Measurements from ENCODE around the gene KLK3.
"Not testable (repeated sequence)": the region's sequence is repeated elsewhere in the genome, so short reads cannot be mapped to it uniquely, and the experiment has no call there.

KLK3 gene

DNA sequence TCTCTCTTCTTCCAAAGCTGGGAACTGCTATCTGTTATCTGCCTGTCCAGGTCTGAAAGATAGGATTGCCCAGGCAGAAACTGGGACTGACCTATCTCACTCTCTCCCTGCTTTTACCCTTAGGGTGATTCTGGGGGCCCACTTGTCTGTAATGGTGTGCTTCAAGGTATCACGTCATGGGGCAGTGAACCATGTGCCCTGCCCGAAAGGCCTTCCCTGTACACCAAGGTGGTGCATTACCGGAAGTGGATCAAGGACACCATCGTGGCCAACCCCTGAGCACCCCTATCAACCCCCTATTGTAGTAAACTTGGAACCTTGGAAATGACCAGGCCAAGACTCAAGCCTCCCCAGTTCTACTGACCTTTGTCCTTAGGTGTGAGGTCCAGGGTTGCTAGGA, 5.1 kb downstream of the KLK3 start:
- H3K4me3 ChIP-seq (ENCODE audit: low read depth, low read length): no peak overlapping the region

DNA sequence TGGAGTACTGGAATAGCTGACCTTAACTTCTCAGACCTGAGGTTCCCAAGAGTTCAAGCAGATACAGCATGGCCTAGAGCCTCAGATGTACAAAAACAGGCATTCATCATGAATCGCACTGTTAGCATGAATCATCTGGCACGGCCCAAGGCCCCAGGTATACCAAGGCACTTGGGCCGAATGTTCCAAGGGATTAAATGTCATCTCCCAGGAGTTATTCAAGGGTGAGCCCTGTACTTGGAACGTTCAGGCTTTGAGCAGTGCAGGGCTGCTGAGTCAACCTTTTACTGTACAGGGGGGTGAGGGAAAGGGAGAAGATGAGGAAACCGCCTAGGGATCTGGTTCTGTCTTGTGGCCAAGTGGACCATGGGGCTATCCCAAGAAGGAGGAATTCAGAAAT, 6.3 kb downstream of the KLK3 start:
- no peak overlapping the region for H3K4me3 ChIP-seq (ENCODE audit: low read depth, low read length)

DNA sequence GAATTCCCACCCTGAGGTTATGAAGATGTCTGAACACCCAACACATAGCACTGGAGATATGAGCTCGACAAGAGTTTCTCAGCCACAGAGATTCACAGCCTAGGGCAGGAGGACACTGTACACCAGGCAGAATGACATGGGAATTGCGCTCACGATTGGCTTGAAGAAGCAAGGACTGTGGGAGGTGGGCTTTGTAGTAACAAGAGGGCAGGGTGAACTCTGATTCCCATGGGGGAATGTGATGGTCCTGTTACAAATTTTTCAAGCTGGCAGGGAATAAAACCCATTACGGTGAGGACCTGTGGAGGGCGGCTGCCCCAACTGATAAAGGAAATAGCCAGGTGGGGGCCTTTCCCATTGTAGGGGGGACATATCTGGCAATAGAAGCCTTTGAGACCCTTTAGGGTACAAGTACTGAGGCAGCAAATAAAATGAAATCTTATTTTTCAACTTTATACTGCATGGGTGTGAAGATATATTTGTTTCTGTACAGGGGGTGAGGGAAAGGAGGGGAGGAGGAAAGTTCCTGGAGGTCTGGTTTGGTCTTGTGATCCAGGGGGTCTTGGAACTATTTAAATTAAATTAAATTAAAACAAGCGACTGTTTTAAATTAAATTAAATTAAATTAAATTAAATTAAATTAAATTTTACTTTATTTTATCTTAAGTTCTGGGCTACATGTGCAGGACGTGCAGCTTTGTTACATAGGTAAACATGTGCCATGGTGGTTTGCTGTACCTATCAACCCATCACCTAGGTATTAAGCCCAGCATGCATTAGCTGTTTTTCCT, 7.0 kb downstream of the KLK3 start:
- H3K4me3 ChIP-seq (ENCODE audit: low read depth, low read length): no peak overlapping the region

DNA sequence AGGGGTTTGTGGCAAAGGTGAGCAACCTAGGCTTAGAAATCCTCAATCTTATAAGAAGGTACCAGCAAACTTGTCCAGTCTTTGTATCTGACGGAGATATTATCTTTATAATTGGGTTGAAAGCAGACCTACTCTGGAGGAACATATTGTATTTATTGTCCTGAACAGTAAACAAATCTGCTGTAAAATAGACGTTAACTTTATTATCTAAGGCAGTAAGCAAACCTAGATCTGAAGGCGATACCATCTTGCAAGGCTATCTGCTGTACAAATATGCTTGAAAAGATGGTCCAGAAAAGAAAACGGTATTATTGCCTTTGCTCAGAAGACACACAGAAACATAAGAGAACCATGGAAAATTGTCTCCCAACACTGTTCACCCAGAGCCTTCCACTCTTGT, 14.8 kb downstream of the KLK3 start:
- H3K4me3 ChIP-seq (ENCODE audit: low read depth, low read length): no peak overlapping the region

DNA sequence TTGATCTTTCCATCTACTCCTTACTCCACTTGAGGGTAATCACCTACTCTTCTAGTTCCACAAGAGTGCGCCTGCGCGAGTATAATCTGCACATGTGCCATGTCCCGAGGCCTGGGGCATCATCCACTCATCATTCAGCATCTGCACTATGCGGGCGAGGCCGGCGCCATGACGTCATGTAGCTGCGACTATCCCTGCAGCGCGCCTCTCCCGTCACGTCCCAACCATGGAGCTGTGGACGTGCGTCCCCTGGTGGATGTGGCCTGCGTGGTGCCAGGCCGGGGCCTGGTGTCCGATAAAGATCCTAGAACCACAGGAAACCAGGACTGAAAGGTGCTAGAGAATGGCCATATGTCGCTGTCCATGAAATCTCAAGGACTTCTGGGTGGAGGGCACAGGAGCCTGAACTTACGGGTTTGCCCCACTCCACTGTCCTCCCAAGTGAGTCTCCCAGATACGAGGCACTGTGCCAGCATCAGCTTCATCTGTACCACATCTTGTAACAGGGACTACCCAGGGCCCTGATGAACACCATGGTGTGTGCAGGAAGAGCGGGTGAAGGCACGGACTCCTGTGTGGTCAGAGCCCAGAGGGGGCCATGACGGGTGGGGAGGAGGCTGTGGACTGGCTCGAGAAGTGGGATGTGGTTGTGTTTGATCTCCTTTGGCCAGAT, 15.8 kb downstream of the KLK3 start:
- no peak overlapping the region for H3K4me3 ChIP-seq (ENCODE audit: low read depth, low read length)

DNA sequence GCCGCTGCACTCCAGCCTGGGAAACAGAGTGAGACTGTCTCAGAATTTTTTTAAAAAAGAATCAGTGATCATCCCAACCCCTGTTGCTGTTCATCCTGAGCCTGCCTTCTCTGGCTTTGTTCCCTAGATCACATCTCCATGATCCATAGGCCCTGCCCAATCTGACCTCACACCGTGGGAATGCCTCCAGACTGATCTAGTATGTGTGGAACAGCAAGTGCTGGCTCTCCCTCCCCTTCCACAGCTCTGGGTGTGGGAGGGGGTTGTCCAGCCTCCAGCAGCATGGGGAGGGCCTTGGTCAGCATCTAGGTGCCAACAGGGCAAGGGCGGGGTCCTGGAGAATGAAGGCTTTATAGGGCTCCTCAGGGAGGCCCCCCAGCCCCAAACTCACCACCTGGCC, 18.3 kb downstream of the KLK3 start, which contains the start of gene KLK2:
Gene KLK2 (plus strand): TSS at position 384 of the 400 bp plus-strand sequence. CDS start 35 bp downstream, outside the sequence.
- no peak within 1 kb of the TSS for H3K4me3 ChIP-seq (ENCODE audit: low read depth, low read length)

DNA sequence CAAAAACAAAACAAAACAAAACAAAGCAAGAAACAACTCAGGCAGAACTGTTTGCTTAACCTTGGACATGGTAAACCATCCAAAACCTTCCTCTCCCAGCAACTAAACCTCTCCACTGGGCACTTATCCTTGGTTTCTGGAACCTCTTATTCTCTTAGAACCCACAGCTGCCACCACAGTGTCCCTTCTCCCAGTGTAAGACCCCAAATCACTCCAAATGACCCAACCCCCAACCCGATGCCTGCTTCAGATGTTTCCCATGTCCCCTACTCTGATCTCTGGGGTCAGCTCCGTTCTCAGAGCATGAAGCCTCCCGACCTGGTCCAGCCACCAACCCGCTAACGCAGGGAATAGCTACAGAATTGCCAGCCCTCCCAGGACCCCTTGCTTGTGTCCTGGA, 19.5 kb downstream of the KLK3 start:
- H3K4me3 ChIP-seq (ENCODE audit: low read depth, low read length): no peak overlapping the region

DNA sequence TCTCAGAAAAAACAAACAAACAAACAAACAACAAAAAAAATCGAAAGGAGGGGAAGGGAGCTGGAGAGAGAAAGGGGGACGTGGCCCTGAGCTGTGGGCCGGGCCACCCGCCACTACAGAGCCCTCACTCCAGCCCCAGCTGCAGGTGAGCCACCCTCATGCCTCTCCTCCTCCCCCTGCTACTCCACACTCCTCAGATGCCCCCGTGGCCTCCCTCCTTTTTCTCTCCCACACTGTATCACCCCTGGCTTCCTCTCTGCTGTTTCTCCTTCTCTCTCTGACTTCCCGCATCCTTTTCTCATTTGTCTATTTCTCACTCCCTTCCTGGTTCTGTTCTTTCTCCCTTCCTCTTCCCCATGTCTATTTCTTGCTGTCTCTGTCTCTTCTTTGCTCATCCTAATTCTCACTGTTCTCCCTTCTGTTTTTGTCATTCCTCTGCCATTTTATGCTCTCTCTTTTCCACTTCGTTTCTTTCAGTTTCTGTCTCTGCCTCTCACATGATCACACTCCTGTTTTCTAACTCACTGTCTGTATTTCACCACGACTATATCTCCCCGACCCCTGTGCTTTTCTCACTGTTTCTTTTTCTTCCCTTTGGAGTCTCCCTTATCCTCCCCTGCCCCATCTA, 21.2 kb downstream of the KLK3 start:
- H3K4me3 ChIP-seq (ENCODE audit: low read depth, low read length): no peak overlapping the region

DNA sequence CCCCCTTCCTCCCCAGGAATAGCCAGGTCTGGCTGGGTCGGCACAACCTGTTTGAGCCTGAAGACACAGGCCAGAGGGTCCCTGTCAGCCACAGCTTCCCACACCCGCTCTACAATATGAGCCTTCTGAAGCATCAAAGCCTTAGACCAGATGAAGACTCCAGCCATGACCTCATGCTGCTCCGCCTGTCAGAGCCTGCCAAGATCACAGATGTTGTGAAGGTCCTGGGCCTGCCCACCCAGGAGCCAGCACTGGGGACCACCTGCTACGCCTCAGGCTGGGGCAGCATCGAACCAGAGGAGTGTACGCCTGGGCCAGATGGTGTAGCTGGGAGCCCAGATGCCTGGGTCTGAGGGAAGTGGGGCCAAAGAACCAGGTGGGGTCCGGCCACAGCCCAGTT, 21.7 kb downstream of the KLK3 start:
- no peak overlapping the region for H3K4me3 ChIP-seq (ENCODE audit: low read depth, low read length)

DNA sequence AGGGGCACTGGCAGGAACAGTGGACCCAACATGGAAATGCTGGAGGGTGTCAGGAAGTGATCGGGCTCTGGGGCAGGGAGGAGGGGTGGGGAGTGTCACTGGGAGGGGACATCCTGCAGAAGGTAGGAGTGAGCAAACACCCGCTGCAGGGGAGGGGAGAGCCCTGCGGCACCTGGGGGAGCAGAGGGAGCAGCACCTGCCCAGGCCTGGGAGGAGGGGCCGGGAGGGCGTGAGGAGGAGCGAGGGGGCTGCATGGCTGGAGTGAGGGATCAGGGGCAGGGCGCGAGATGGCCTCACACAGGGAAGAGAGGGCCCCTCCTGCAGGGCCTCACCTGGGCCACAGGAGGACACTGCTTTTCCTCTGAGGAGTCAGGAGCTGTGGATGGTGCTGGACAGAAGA, 22.6 kb downstream of the KLK3 start:
- H3K4me3 ChIP-seq (ENCODE audit: low read depth, low read length): no peak overlapping the region

DNA sequence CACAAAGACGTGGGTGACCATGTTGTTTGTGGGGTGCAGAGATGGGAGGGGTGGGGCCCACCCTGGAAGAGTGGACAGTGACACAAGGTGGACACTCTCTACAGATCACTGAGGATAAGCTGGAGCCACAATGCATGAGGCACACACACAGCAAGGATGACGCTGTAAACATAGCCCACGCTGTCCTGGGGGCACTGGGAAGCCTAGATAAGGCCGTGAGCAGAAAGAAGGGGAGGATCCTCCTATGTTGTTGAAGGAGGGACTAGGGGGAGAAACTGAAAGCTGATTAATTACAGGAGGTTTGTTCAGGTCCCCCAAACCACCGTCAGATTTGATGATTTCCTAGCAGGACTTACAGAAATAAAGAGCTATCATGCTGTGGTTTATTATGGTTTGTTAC, 24.1 kb downstream of the KLK3 start:
- H3K4me3 ChIP-seq (ENCODE audit: low read depth, low read length): no peak overlapping the region

DNA sequence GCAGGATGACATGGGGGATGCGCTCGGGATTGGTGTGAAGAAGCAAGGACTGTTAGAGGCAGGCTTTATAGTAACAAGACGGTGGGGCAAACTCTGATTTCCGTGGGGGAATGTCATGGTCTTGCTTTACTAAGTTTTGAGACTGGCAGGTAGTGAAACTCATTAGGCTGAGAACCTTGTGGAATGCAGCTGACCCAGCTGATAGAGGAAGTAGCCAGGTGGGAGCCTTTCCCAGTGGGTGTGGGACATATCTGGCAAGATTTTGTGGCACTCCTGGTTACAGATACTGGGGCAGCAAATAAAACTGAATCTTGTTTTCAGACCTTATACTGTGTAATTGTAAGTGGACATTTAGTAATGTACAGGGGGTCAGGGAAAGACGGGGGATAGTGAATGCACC, 25.5 kb downstream of the KLK3 start:
- H3K4me3 ChIP-seq (ENCODE audit: low read depth, low read length): no peak overlapping the region

DNA sequence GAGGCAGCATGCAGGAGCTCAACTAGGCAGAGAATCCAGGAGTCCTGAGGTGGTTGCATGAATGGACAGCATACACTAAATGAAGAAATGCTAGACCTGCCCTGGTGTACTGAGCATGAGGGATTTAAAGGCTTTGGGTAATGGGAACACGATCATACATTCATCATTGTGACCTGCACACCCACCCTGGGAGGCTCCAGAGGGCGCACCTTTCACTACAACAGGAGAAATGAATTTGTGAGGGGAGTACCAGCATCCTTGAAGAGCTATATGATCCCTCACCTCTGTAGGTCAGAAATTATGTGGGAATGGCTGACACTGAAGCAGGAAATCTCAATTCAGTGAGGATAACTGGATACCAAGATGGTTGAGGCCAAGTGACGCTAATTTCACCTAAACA, 27.5 kb downstream of the KLK3 start:
- H3K4me3 ChIP-seq (ENCODE audit: low read depth, low read length): no peak overlapping the region

DNA sequence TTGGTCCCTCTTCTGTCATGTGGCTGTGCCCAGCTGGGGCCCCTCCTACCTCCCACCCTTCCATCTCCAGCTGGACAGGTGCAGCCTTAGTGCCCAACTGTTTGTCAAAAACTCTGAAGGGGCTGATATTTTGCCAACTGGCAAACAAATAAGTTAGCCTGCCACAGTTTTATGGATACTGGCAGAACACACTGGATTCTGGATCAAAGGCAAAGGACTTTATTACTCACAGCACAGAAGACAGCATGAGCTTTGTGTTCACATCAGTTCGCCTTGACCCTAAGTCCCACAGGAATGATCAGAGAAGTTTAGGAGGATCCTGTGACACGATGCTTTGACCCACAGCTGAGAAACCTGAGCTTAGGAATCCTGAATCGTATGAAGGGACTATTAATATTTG, 34.9 kb downstream of the KLK3 start:
- no peak overlapping the region for H3K4me3 ChIP-seq (ENCODE audit: low read depth, low read length)

DNA sequence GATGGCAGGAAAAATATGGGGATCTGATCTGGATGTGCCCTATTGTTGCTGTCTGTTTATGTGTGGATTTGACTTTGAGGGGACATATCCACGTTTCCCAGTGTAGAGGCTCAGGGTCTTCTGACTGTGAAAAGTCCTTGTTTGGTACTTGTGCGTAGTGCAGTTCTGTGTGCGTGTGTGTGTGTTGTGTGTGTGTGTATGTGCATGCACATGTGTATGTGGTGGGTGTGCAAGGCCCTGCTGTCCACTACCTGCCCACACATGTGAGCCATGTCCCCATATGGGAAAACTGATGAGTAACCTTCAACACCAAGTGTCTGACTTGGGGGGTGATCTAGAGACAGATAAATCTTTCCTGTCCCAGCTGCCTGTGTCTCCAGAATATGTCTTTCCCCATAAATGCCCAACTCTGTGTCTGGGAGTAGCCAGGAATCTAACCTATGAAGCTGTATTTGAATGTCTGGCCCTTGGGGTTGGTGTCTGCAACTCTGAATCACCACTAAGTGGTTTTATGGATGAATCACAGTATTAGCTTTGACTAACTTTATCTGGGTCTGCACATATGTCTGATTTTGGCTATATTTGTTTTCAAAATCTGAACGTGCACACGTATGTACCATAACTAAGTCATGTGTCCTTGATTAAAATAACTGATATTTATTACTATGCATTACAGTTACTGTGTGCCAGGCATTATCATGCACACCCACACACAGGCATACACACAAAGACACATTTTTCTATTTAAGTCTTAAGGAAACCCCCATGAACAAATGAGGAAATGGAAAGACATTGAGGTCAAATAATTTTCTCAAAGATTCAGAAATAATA, 35.9 kb downstream of the KLK3 start:
- H3K4me3 ChIP-seq (ENCODE audit: low read depth, low read length): no peak overlapping the region

DNA sequence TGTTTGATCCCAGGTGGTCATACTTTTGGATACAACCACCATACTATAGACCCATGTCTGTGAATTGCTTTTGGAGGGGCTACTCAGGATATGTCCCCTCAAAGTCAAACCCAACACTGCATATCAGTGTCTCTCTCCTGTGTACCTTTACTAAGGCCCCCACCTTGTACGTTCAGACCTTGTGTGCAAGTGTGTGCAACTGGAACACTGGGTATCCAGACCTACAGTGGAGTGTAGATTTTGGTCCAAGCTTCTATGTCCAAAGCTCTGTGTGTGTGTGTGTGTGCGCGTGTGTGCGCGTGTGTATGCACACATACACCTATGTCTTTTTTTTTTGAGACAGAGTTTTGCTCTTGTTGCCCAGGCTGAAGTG, 36.5 kb downstream of the KLK3 start:
- H3K4me3 ChIP-seq (ENCODE audit: low read depth, low read length): no peak overlapping the region

DNA sequence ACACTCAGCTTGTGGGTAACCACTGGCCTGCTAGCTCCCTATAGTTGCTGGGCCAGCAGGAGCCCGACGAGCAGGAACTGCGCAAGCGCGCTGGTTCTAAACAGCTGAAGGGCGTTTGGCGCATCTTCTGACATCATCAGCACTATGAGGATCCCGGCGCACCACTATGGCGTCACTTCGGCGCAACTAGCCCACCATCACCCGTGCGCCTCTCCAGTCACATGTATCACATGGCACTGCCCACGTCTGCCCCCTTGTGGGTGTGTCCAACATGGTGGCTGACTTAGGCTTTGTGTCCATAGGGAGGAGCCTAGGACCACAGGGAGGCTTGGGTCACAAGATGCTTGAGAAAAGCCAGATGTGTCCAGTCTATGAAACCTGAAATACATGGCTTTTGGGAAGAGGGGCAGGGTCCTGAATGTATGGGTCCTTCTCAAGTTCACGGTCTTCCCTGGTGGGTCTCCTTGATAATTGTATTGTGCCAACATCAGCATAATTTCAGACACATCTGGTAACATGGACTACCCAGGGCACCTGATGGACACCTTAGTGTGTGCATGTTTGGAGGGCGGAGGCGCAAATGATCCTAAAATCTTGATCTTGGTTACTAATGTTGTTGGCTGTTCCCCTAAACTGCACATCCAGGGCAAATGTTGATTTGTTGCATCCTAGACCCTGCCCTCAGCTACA, 38.5 kb downstream of the KLK3 start:
- H3K4me3 ChIP-seq (ENCODE audit: low read depth, low read length): no peak overlapping the region

DNA sequence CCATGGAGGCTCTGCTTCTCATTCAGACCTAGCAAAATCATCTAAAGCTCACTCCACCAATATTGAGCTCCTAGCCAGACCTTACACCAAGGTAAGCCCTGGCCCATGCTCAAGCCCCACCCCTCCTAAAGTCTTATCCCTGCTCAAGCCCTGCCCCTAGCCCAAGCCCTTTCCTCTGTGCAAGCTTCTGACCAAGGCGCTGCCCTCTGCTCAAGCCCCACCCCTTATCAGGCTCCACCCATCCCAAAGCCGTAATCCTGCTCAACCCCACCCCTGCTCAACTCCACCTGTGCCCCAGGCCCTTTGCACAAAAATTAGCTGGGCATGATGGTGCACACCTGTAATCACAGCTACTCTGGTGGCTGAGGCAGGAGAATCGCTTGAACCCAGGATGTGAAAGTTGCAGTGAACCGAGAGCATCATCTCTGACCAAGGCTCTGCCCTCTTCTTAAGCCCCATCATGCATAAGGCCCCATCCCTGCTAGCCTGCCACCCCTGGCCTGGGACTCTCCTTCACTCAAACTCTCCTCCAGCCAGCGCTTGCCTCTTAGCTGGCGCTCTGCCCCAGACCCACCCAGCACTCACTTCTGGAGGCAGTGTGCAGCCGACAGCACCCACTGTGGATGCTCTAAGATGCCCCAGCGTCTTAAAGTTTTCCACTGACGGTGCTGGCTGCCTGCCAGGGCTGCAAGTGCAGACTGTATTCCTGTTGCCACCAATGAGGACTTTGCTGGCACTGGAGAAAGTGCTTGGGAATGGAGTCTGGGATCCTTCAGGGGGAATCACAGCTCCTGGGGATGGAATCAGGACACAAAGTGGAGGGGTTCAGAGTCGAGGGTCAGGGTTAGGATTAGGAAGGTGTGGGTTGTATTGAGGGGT, 40.0 kb downstream of the KLK3 start:
- H3K4me3 ChIP-seq (ENCODE audit: low read depth, low read length): no peak overlapping the region

DNA sequence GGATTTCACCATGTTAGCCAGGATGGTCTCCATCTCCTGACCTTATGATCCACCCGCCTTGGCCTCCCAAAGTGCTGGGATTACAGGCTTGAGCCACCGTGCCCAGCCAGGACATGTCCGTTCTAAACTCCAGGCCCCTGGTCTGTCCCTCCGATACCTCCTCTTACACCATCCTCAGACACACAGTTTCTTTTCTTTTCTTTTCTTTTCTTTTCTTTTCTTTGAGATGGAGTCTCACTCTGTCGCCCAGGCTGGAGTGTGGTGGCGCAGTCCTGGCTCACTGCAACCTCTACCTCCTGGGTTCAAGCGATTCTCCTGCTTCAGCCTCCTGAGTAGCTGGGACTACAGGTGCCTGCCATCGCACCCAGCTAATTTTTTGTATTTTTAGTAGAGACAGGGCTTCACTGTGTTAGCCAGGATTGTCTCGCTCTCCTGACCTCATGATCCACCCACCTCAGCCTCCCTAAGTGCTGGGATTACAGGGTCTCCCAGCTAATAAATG, 41.4 kb downstream of the KLK3 start:
- H3K4me3 ChIP-seq (ENCODE audit: low read depth, low read length): not testable (repeated sequence)

All from iPS-11a (cell line).